ENCODE data around the gene LOC128125822.
A peak's percentile ranks its signal among the peaks of the same experiment; 100 is the strongest.

Gene LOC128125822

GRCh38 chr6:63553208-63553607 lies 19.1 kb upstream of the LOC128125822 start (continued):
- TF ChIP-seq BCLAF1 (IDR thresholded peaks at IDR 0.05) (no peak), RELA (IDR thresholded peaks at IDR 0.05; ENCODE audit: borderline replicate concordance, partially characterized antibody) (no peak), CHD1 (IDR thresholded peaks at IDR 0.05; ENCODE audit: low read depth, low read length) (no peak), ATF3 (IDR thresholded peaks at IDR 0.05; ENCODE audit: borderline replicate concordance, extremely low read depth, low read depth, low read length) (no peak), NFYA (IDR thresholded peaks at IDR 0.05; ENCODE audit: borderline replicate concordance, low read depth, low read length) (no peak), SPI1 (IDR thresholded peaks at IDR 0.05; ENCODE audit: borderline replicate concordance, insufficient read depth, low read depth, low read length) (no peak), ASH2L (IDR thresholded peaks at IDR 0.05; ENCODE audit: borderline replicate concordance, low read depth) (no peak), SMARCA5 (IDR thresholded peaks at IDR 0.05) (no peak), CBFB (IDR thresholded peaks at IDR 0.05; ENCODE audit: low read depth) (peak; percentile 47; the same call in 1 of the 2 replicates), HSF1 (IDR thresholded peaks at IDR 0.05; ENCODE audit: low read depth, low read length) (no peak), SREBF1 (IDR thresholded peaks at IDR 0.05; ENCODE audit: low read length) (no peak), POLR2A (IDR thresholded peaks at IDR 0.05; ENCODE audit: low read depth, low read length) (no peak), NKRF (conservative IDR thresholded peaks at IDR 0.05) (no peak), HDAC2 (IDR thresholded peaks at IDR 0.05) (no peak), RCOR1 (conservative IDR thresholded peaks at IDR 0.05; ENCODE audit: low read depth, low read length) (no peak), MEF2B (IDR thresholded peaks at IDR 0.05; ENCODE audit: partially characterized antibody, poor library complexity, severe bottlenecking) (peak; percentile 96), CEBPB (IDR thresholded peaks at IDR 0.05; ENCODE audit: borderline replicate concordance in 1 of 2, low read depth in 2 of 2, low read length in 2 of 2) (no peak), TCF7 (IDR thresholded peaks at IDR 0.05; ENCODE audit: borderline replicate concordance) (0 out of 2 replicates have a peak, but pooled peaks have one; percentile 19), EGR1 (IDR thresholded peaks at IDR 0.05; ENCODE audit: borderline replicate concordance in 1 of 2, low read depth in 2 of 2, low read length in 2 of 2) (no peak), YBX1 (IDR thresholded peaks at IDR 0.05) (no peak), KLF5 (IDR thresholded peaks at IDR 0.05; ENCODE audit: partially characterized antibody) (no peak), ZNF24 (IDR thresholded peaks at IDR 0.05) (no peak), BCL3 (IDR thresholded peaks at IDR 0.05; ENCODE audit: borderline replicate concordance, insufficient read depth, low read depth, low read length, poor library complexity, severe bottlenecking) (no peak), TAF1 (IDR thresholded peaks at IDR 0.05; ENCODE audit: borderline replicate concordance, low read depth, low read length) (no peak), HDGF (IDR thresholded peaks at IDR 0.05) (no peak)

Data from GM12878 (cell line).